Trophoblast cell (in vitro differentiated cells and primary cell): ENCODE data around the gene RETREG3.

ENCODE experiments used
- DNase-seq, 2 donors: peaks; one replicate each; pipeline ENCODE4 v3.0.0-alpha.2; 2016
- H2AFZ ChIP-seq: 2 replicates; pipeline ENCODE4 v1.6.1; 2013; ENCODE audit warnings: low read length, moderate library complexity, mild to moderate bottlenecking; ENCODE audit not compliant: insufficient read depth, poor library complexity
- H2AK5ac ChIP-seq: 2 replicates; pipeline ENCODE4 v1.6.1; 2013; ENCODE audit warnings: mild to moderate bottlenecking, low read length
- H2BK120ac ChIP-seq: 2 replicates; pipeline ENCODE4 v1.6.1; 2013; ENCODE audit warnings: low read length, mild to moderate bottlenecking, moderate library complexity; ENCODE audit not compliant: insufficient read depth, poor library complexity
- H2BK12ac ChIP-seq: 2 replicates; pipeline ENCODE4 v1.6.1; 2013; ENCODE audit warnings: mild to moderate bottlenecking, low read length, moderate library complexity
- H2BK5ac ChIP-seq: 2 replicates; pipeline ENCODE4 v1.6.1; 2013; ENCODE audit warnings: low read length, low read depth, moderate library complexity, mild to moderate bottlenecking; ENCODE audit not compliant: poor library complexity
- H3K14ac ChIP-seq: 2 replicates; pipeline ENCODE4 v1.6.1; 2013; ENCODE audit warnings: mild to moderate bottlenecking, low read length
- H3K18ac ChIP-seq: 2 replicates; pipeline ENCODE4 v1.6.1; 2013; ENCODE audit warnings: mild to moderate bottlenecking, low read length
- H3K23ac ChIP-seq: 2 replicates; pipeline ENCODE4 v1.6.1; 2013; ENCODE audit warnings: low read length
- H3K27ac ChIP-seq: 2 replicates; pipeline ENCODE4 v1.5.1; 2013; ENCODE audit warnings: low read depth, mild to moderate bottlenecking, inconsistent platforms, low read length, moderate library complexity
- H3K27me3 ChIP-seq: 2 replicates; pipeline ENCODE4 v1.6.1; 2013; ENCODE audit warnings: inconsistent platforms, mild to moderate bottlenecking, low read length, moderate library complexity; ENCODE audit not compliant: insufficient read depth
- H3K36me3 ChIP-seq, 2 experiments: 1 replicate in 1 of 2; 2 replicates in 1 of 2; pipeline ENCODE4 v1.6.1; 2013; ENCODE audit warnings: low read length in 2 of 2, mild to moderate bottlenecking in 2 of 2, moderate library complexity in 1 of 2; ENCODE audit not compliant: insufficient read depth in 2 of 2, control insufficient read depth in 1 of 2
- H3K4ac ChIP-seq: 2 replicates; pipeline ENCODE4 v1.6.1; 2013; ENCODE audit warnings: low read depth, mild to moderate bottlenecking, low read length, moderate library complexity
- H3K4me1 ChIP-seq, 2 experiments: 1 replicate in 1 of 2; 2 replicates in 1 of 2; pipeline ENCODE4 v1.6.1; 2013; ENCODE audit warnings: low read length in 2 of 2, mild to moderate bottlenecking in 2 of 2, moderate library complexity in 1 of 2; ENCODE audit not compliant: insufficient read depth in 2 of 2, control insufficient read depth in 1 of 2
- H3K4me2 ChIP-seq: 2 replicates; pipeline ENCODE4 v1.6.1; 2013; ENCODE audit warnings: inconsistent platforms, mild to moderate bottlenecking, low read length, moderate library complexity
- H3K4me3 ChIP-seq: 2 replicates; pipeline ENCODE4 v1.5.1; 2013; ENCODE audit warnings: mild to moderate bottlenecking, low read depth, low read length, inconsistent platforms
- H3K79me1 ChIP-seq: one replicate; pipeline ENCODE4 v1.6.1; 2013; ENCODE audit warnings: low read length
- H3K79me2 ChIP-seq: 2 replicates; pipeline ENCODE4 v1.6.1; 2013; ENCODE audit warnings: low read length, mild to moderate bottlenecking; ENCODE audit not compliant: control insufficient read depth, insufficient read depth, poor library complexity
- H3K9ac ChIP-seq: 2 replicates; pipeline ENCODE4 v1.6.1; 2013; ENCODE audit warnings: mild to moderate bottlenecking, low read length
- H3K9me3 ChIP-seq: 2 replicates; pipeline ENCODE4 v1.6.1; 2013; ENCODE audit warnings: low read depth, mild to moderate bottlenecking, control low read depth, inconsistent platforms, low read length; ENCODE audit not compliant: insufficient read depth
- H4K12ac ChIP-seq: 2 replicates; pipeline ENCODE4 v1.6.1; 2013; ENCODE audit warnings: low read depth, mild to moderate bottlenecking, low read length, moderate library complexity
- H4K8ac ChIP-seq: 2 replicates; pipeline ENCODE4 v1.6.1; 2013; ENCODE audit warnings: low read depth, mild to moderate bottlenecking, low read length, moderate library complexity
- H4K91ac ChIP-seq: one replicate; pipeline ENCODE4 v1.6.1; 2013; ENCODE audit warnings: low read depth, mild to moderate bottlenecking, low read length, moderate library complexity
- WGBS: extraction: QIAGEN DNeasy Blood & Tissue Kit; methylation state at CpG from one replicate; pipeline ENCODE4 v1.1.7; 2013; ENCODE audit warnings: missing lambda C conversion rate; ENCODE audit not compliant: insufficient read length, insufficient coverage; ENCODE audit errors: extremely low coverage; 5-methylcytosine and 5-hydroxymethylcytosine counted together

The RETREG3 gene

GRCh38 chr17:42585353-42585752, 23.8 kb downstream of the RETREG3 start:
- WGBS: no CpG with 5 or more reads among the region's 1 CpG
- no peaks in the 10 kb centered on the region for H3K4me1 ChIP-seq
- no peaks in the 10 kb centered on the region for H3K79me2 ChIP-seq

GRCh38 chr17:42584880-42585279, 24.3 kb downstream of the RETREG3 start:
- Histone ChIP-seq H3K79me2 (no peaks in the 10 kb centered on the region), H4K8ac (no peak overlapping the region), H3K4me1 (no peaks in the 10 kb centered on the region), H4K12ac (no peak overlapping the region), H2AFZ (no peak overlapping the region), H3K4me2 (no peak overlapping the region), H3K9ac (no peak overlapping the region), H2BK5ac (no peak overlapping the region), H3K27ac (no peak overlapping the region), H3K79me1 (no peaks in the 10 kb centered on the region), H4K91ac (no peak overlapping the region), H3K18ac (no peak overlapping the region), H3K4ac (no peak overlapping the region), H3K36me3 (peaks cover 39 to 68% of the 10 kb centered on the region in 2 experiments), H2BK12ac (no peak overlapping the region), H3K4me3 (no peak overlapping the region), H2AK5ac (no peak overlapping the region), H3K27me3 (no peaks in the 10 kb centered on the region), H2BK120ac (no peak overlapping the region), H3K14ac (no peak overlapping the region), H3K23ac (no peak overlapping the region), H3K9me3 (peaks cover 2% of the 10 kb centered on the region)
- WGBS: no CpG with 5 or more reads among the region's 9 CpGs
- DNase-seq: no peak

More at GRCh38 chr17:42585353-42585752, 23.8 kb downstream of the RETREG3 start:
- no peak overlapping the region for H4K12ac ChIP-seq
- no peaks in the 10 kb centered on the region for H3K27me3 ChIP-seq
- no peak overlapping the region for H3K14ac ChIP-seq
- H3K4me2 ChIP-seq: no peak overlapping the region
- H2BK5ac ChIP-seq: no peak overlapping the region
- H2AFZ ChIP-seq: no peak overlapping the region
- no peak overlapping the region for H3K18ac ChIP-seq
- no peak overlapping the region for H2AK5ac ChIP-seq
- no peak overlapping the region for H3K4me3 ChIP-seq
- peaks cover 2% of the 10 kb centered on the region for H3K9me3 ChIP-seq
- H2BK120ac ChIP-seq: no peak overlapping the region
- H3K4ac ChIP-seq: no peak overlapping the region
- no peak for DNase-seq
- H3K79me1 ChIP-seq: no peaks in the 10 kb centered on the region
- H2BK12ac ChIP-seq: no peak overlapping the region
- peaks cover 43 to 69% of the 10 kb centered on the region in 2 experiments for H3K36me3 ChIP-seq
- H4K91ac ChIP-seq: no peak overlapping the region
- H3K23ac ChIP-seq: no peak overlapping the region
- H4K8ac ChIP-seq: no peak overlapping the region
- H3K27ac ChIP-seq: no peak overlapping the region
- no peak overlapping the region for H3K9ac ChIP-seq

- H3K9me3 ChIP-seq: peaks cover 2% of the 10 kb centered on the region
- peaks cover 8% of the 10 kb centered on the region for H3K79me2 ChIP-seq
- H3K4ac ChIP-seq: no peak overlapping the region
- no CpG with 5 or more reads among the region's 10 CpGs for WGBS
- H3K27me3 ChIP-seq: no peaks in the 10 kb centered on the region
- H3K9ac ChIP-seq: no peak overlapping the region
- H2AK5ac ChIP-seq: no peak overlapping the region
- no peak overlapping the region for H4K8ac ChIP-seq
- H3K36me3 ChIP-seq: peaks cover 41 to 57% of the 10 kb centered on the region in 2 experiments
- peaks cover 2 to 5% of the 10 kb centered on the region in 2 experiments for H3K4me1 ChIP-seq
- no peak overlapping the region for H2BK12ac ChIP-seq
- H3K4me3 ChIP-seq: no peak overlapping the region
- H4K12ac ChIP-seq: no peak overlapping the region
- H3K14ac ChIP-seq: no peak overlapping the region
- H2BK5ac ChIP-seq: no peak overlapping the region
- no peak overlapping the region for H2BK120ac ChIP-seq
- H3K27ac ChIP-seq: no peak overlapping the region
- H4K91ac ChIP-seq: no peak overlapping the region
- no peak overlapping the region for H3K18ac ChIP-seq
- H3K79me1 ChIP-seq: peaks cover 3% of the 10 kb centered on the region
- H2AFZ ChIP-seq: no peak overlapping the region
- no peak overlapping the region for H3K23ac ChIP-seq
- no peak overlapping the region for H3K4me2 ChIP-seq
- no peak for DNase-seq
Measured at GRCh38 chr17:42581744-42582270, 27.4 kb downstream of the RETREG3 start.

GRCh38 chr17:42579794-42580551, 29.2 kb downstream of the RETREG3 start:
- Histone ChIP-seq H2BK120ac (no peak overlapping the region), H3K79me1 (peaks cover 3% of the 10 kb centered on the region), H3K36me3 (peaks cover 36 to 49% of the 10 kb centered on the region in 2 experiments), H3K4ac (no peak overlapping the region), H3K18ac (no peak overlapping the region), H4K91ac (no peak overlapping the region), H3K27ac (no peak overlapping the region), H3K23ac (no peak overlapping the region), H3K9ac (no peak overlapping the region), H2BK12ac (no peak overlapping the region), H3K9me3 (no peaks in the 10 kb centered on the region), H3K4me1 (peaks cover 2 to 5% of the 10 kb centered on the region in 2 experiments), H3K27me3 (no peaks in the 10 kb centered on the region), H3K4me2 (no peak overlapping the region), H4K8ac (no peak overlapping the region), H2AK5ac (no peak overlapping the region), H2AFZ (no peak overlapping the region), H3K4me3 (no peak overlapping the region), H4K12ac (no peak overlapping the region), H2BK5ac (no peak overlapping the region), H3K79me2 (peaks cover 8% of the 10 kb centered on the region), H3K14ac (no peak overlapping the region)
- DNase-seq: no peak
- no CpG with 5 or more reads among the region's 2 CpGs for WGBS
